H1 (cell line): ENCODE data around the gene CNBP. TPM values are rescaled to one million over a fixed set of nuclear protein-coding genes. Genes with fewer than 3 reads are reported as not detected.

Experiments used
- CBX8 ChIP-seq: fragments of 300-800, 300-1000 bp; sonication (generic); IDR thresholded peaks from 2 replicates; pipeline ENCODE4 v1.7.1; 2016; ENCODE audit warnings: low read depth, low read length, borderline replicate concordance
- TAF1 ChIP-seq: IDR thresholded peaks from 2 replicates; pipeline ENCODE4 v1.6.1; 2011; ENCODE audit warnings: mild to moderate bottlenecking, low read depth, low read length
- YY1 ChIP-seq: IDR thresholded peaks from 2 replicates; pipeline ENCODE4 v1.6.1; 2011; ENCODE audit warnings: low read depth, mild to moderate bottlenecking, low read length
- polyA plus RNA-seq, 7 experiments: library from polyadenylated mRNA; depleted of rRNA in 3 of 7; stranded (reverse) in 5 of 7; unstranded in 2 of 7; fragments of >200 nt in 5 of 7; fragments of 200-250 nt in 2 of 7; gene quantifications; 1 replicate in 5 of 7; 2 replicates in 1 of 7; 4 replicates in 1 of 7; pipeline versions ENCODE4 v1.2.1 to v1.2.3, GENCODE V29; 2011 to 2013; ENCODE audit warnings: missing spikeins in 2 of 7, mixed read lengths in 2 of 7
- total RNA-seq: library from RNA; stranded (reverse); fragmentation: NEBNext Ultra II Directional; extraction: Animal tissue kit (Norgen Biotek cat#: 25700); gene quantifications from 2 replicates; pipeline ENCODE4 v1.2.1, GENCODE V29; 2021
- TF ChIP-seq, protein P1 (sequence below): IDR thresholded peaks from 2 replicates; pipeline ENCODE4 v1.6.1; 2012; ENCODE audit warnings: low read length, inconsistent platforms

The CNBP gene
- total and polyA plus RNA-seq, 2 of the 8 experiments (the other 6 are each of a cell fraction or from before 2014, with no cell fraction given), result 315 to 371 TPM

- TF ChIP-seq, protein P1, sequence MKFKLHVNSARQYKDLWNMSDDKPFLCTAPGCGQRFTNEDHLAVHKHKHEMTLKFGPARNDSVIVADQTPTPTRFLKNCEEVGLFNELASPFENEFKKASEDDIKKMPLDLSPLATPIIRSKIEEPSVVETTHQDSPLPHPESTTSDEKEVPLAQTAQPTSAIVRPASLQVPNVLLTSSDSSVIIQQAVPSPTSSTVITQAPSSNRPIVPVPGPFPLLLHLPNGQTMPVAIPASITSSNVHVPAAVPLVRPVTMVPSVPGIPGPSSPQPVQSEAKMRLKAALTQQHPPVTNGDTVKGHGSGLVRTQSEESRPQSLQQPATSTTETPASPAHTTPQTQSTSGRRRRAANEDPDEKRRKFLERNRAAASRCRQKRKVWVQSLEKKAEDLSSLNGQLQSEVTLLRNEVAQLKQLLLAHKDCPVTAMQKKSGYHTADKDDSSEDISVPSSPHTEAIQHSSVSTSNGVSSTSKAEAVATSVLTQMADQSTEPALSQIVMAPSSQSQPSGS, result no peak
- TF ChIP-seq CBX8 (no peak), YY1 (no peak), TAF1 (no peak)
Measured at GRCh38 chr3:129187857-129188256, 4.2 kb upstream of the CNBP start (continued).
